M059J (cell line): ENCODE results near the gene STAU1. TPM values are rescaled to one million over a fixed set of nuclear protein-coding genes. Genes with fewer than 3 reads are reported as not detected.

Source experiments
- total RNA-seq: library from RNA; depleted of rRNA; stranded (reverse); fragments of >200 nt; shearing (Covaris generic); gene quantifications from 2 replicates; pipeline ENCODE4 v1.2.3, GENCODE V29; 2014; rRNA removed

STAU1 gene
- total RNA-seq, 1 experiment from 2014 or later: 125 TPM

Other genes with a start within 250 kb of the STAU1 start
- 217 and 266 TPM in 2 replicates for gene CSE1L, start 142.0 kb downstream of the STAU1 start, total RNA-seq
- 44.2 and 65.4 TPM in 2 replicates for gene DDX27, start 31.1 kb upstream of the STAU1 start, total RNA-seq
- 104 and 156 TPM in 2 replicates for gene ZNFX1, start 89.7 kb upstream of the STAU1 start, total RNA-seq